HG03521 (cell line): ENCODE measurements around the gene ZNF606.
"Not testable (repeated sequence)": the region's sequence is repeated elsewhere in the genome, so short reads cannot be mapped to it uniquely, and the experiment has no call there.

ENCODE experiments used
- ATAC-seq: cut with Tn5 transposase; IDR thresholded peaks from one replicate; pipeline ENCODE4 v1.9.1; 2021; ENCODE audit warnings: mild to moderate bottlenecking, moderate library complexity; ENCODE audit not compliant: unreplicated experiment

ZNF606 gene

DNA sequence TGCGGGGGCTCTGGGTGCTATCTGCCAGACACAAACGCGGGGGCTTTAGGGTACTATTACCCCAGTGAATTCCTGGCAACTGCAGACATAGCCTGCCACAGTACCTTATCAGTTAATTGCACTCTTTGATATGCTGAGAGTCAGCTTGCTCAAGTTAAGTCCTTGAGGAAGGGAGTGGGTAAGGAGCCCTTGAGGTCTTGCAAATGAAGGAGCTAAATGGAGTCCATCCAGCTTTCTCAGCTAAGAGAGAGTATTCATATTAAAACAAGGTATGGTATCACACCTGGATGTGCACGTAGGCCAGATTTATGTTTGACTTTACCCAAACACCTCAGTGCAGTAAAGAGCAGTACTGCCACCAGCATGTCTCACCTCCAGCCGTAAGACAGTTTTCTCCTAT, 11.5 kb upstream of the ZNF606 start:
- ATAC-seq: no peak

DNA sequence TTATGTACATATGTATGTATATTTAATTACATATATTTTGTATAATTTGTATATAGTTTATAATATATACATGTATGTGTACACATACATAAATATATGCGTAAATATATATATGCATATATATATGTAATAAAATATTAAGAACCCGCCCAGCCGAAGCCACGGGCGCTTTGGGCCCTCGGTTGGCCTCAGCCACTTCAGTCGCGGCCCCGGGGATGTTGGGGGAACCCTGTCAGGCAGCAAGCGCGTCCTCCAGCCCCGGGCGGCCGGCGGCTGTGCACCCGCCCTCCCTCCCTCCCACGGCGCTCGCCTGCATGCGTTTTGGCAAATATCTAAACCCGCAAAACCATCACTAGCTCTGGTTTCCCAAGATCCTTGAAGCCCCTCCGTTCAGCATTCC, 7.9 kb upstream of the ZNF606 start:
- ATAC-seq: no peak

GRCh38 chr19:58009666-58010301, 7.2 kb upstream of the ZNF606 start:
- peak; percentile 48 for ATAC-seq

DNA sequence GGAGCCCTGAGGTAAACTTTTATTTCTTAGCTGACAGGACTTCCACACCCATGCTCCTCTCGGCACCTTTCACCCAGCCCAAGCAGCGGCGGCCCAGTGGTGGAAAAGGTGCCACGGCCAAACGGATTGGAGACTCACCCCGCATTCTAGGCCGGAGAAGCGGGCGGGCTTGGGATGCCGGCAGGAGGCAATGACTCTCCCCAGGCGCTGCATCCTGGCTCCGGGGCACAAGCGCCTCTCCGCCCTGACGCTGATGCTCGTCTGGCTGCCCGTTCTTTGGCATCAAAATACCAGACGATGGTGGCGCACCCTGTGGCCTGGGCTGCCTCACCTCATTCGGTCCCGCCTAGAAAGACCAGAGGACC, 6.7 kb upstream of the ZNF606 start:
- no peak for ATAC-seq

- ATAC-seq: not testable (repeated sequence)
Measured at GRCh38 chr19:58008877-58009276, 6.3 kb upstream of the ZNF606 start.

- ATAC-seq: no peak
Measured at GRCh38 chr19:58007285-58007684, 4.7 kb upstream of the ZNF606 start.

DNA sequence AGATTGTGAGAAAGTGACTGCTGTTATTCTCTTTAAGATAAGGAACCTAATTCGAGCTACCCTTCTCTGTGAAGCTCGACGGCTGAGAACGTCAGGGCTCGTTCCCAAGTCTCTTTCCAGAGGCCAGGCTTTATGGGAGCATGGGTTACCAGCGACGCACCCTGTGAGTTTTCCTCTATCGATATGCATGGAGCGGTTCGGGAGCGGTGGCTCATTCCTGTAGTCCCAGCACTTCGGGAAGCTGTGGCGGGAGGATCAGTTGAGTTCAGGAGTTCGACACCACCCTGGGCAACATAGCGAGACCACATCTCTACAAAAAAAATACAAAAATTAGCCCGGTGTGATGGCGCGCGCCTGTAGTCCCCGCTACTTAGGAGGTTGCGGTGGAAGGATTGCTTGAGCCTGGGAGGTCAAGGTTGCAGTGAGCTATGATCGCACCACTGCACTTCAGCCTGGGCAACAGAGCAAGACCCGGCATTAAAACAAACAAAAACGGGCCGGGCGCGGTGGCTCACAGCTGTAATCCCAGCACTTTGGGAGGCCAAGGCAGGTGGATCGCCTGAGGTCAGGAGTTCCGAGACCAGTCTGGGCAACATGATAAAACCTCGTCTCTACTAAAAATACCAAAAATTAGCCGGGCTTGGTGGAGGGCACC, 681 bp upstream of the ZNF606 start:
- ATAC-seq: no peak

GRCh38 chr19:58001895-58002369, 688 bp downstream of the ZNF606 start:
- ATAC-seq: no peak

GRCh38 chr19:58000677-58001076, 1.9 kb downstream of the ZNF606 start:
- ATAC-seq: no peak

- no peak for ATAC-seq
Measured at GRCh38 chr19:57992841-57993240, 9.8 kb downstream of the ZNF606 start.

DNA sequence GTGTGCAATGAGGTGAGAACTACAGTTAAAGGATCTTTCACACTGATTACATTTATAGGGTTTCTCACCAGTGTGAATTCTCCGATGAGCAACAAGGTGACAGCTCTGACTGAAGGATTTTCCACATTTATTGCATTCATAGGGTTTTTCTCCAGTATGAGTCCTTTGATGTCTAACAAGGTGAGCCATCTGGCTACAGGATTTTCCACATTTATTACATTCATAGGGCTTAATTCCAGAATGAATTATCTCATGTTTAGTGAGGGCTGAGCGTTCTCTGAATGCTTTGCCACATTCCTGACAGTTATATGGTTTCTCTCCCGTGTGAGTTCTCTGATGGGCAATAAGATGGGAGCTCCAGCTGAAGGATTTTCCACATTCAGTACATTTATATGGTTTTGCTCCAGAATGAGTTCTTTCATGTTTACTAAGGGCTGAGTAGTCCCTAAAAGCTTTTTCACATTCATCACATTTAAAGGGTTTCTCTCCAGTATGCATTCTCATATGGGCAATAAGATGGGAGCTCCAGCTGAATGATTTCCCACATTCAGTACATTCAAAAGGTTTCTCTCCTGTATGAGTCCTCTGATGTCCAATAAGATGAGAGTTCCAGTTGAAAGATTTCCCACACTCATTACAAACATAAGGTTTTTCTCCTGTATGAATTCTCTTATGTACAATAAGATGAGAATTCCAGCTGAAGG, 23.9 kb downstream of the ZNF606 start:
- no peak for ATAC-seq

DNA sequence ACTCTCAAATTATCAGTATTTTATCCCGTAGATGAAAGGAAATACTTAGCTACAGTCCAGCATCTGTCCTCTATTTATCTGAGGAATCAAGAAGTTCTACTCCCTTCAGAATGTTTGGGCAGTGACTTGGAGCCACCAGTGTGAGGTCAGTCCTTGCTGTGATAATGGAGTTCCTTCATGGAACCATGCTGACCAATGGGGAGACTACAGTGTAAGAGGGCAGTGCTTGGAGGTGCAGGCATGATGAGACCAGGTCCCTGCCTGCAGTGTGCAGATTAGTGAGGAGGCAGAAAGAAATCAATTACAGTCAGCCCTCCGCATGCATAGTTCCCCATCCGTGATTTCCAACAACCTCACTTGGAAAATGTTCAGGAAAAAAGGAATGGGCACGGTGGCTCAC, 28.2 kb downstream of the ZNF606 start, which contains the start of gene C19orf18:
Gene C19orf18 (minus strand): TSS at position 101 of the 400 bp plus-strand sequence. CDS start 102 bp downstream, outside the sequence.
- no peak for ATAC-seq

DNA sequence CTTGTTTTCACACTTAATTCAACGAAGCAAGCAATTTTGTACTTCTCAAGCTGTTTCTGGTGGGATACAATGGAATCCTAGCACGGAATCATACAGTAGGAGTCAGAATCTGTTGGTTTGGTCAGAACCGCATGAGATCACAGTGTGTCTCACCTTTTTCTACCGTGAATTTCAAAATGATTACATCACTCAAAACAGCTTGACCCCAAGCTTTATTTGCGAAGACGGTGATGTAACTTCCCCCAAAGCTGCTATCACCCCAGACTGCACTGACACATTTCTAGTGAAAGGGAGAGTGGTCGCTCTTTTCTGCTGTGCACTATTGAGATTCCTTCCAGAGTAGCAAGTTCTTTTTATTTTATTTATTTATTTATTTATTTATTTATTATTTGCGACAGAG, 37.9 kb downstream of the ZNF606 start:
- ATAC-seq: no peak

DNA sequence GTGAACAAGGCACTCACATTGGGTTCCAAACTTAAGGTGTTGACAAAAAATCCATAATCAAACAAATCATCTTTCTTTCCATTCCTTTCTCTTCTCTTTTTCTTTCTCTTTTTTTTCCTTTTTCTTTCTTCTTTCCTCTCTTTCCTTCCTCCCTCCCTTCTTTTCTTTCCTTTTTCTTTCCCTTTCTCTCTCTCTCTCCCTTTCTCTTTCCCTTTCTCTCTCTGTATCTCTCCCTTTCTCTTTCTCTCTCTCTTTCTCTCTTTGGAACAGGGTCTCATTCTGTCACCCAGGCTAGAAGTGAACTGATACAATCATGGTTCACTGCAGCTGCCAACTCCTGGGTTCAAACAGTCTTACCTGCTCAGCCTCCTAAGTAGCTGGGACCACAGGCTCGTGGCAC, 40.8 kb downstream of the ZNF606 start:
- no peak for ATAC-seq

- ATAC-seq: no peak
Measured at GRCh38 chr19:57954996-57955395, 47.6 kb downstream of the ZNF606 start.

DNA sequence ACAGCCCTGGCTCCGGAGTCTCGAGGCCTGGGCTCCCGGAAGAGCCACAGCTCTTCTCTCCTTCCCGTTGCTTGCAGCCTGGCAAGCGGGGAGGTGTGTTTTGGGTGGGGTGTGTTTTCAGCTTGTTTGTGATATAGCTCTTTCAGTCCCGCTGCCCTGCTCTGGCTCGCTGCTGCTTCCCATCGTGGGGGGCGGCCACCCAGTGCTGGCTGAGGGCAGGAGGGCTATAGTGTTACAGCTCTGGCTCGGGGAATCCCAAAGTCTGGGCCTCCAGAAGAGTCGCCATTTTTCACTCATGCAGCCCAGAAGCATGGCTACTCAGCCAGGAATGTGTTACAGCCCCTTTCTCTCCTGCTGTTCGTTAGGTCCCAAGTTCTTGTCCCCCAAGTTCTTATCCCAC, 52.9 kb downstream of the ZNF606 start:
- ATAC-seq: no peak

DNA sequence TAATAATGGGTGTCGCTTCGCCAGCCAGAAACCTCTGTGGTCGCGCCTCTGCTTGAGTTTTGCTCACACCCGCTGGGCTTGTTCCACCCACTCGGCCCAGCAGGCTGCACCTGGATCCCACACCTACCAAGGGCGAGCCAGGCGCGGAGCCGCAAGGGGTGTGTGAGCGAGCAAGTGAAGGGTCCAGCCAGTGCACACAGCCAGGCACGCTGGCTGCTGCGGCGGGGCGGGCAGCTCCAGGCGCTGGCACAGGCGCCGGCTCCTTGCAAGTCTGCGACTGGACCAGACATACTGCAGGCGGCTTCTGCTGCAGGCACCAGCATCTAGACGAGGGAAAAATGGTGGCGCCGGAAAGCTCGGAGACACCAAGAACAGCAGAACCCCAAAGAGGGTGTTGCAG, 53.3 kb downstream of the ZNF606 start:
- ATAC-seq: no peak

GRCh38 chr19:57947419-57948134, 55.0 kb downstream of the ZNF606 start, which contains the start of gene ZNF256:
Gene ZNF256 (minus strand): TSS chr19:57947706. CDS start chr19:57947474, 232 bp downstream.
- ATAC-seq: peak; percentile 78

GRCh38 chr19:57947088-57947418, 55.6 kb downstream of the ZNF606 start:
- ATAC-seq: no peak

- ATAC-seq: no peak
Measured at GRCh38 chr19:57946316-57946715, 56.3 kb downstream of the ZNF606 start.

DNA sequence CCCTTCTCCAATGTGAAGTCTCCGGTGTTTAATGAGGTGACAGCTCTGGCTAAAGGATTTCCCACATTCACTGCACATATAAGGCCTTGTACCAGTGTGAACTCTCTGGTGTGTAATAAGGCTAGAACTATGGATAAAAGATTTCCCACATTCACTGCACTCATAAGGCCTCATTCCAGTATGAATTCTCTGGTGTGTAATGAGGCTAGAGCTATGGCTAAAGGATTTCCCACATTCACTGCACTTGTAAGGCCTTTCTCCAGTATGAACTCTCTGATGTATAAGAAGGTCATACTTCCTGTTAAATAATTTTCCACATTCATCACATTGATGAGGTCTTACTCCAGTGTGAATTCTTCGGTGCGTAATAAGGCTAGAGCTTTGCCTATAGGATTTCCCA, 61.0 kb downstream of the ZNF606 start:
- ATAC-seq: no peak
